CD4-positive, alpha-beta T cell (primary cell): ENCODE measurements around the gene MYO3B. TPM values are rescaled to one million over a fixed set of nuclear protein-coding genes. Genes with fewer than 3 reads are reported as not detected.

Experiments used
- ATAC-seq: fragments of 200-7000 bp; cut with Tn5 transposase; one replicate; pipeline ENCODE4 v1.10.0; 2022; ENCODE audit warnings: mild to moderate bottlenecking; ENCODE audit not compliant: poor library complexity
- CTCF ChIA-PET: fragments of 350-600 bp; sonication (Branson Sonifier 250); formaldehyde crosslinking; loops from one replicate; lab custom pipeline; 2021; ENCODE audit warnings: antibody characterized with exemption, inconsistent platforms; lab: Charles Lee
- POLR2A ChIA-PET: fragments of 350-600 bp; sonication (Branson Sonifier 250); formaldehyde crosslinking; loops from one replicate; lab custom pipeline; 2021; ENCODE audit warnings: antibody characterized with exemption, inconsistent platforms; lab: Charles Lee
- DNase-seq, 14 experiments: peaks; one replicate each; pipeline ENCODE4 v3.0.0-alpha.2; 2013 to 2020; ENCODE audit warnings: mixed read lengths in 2 of 14
- H3K27ac ChIP-seq, 2 donors: one replicate each; pipeline versions ENCODE4 v1.5.1 to v1.7.0; 2013; ENCODE audit warnings: low read length in 2 of 2, low read depth in 1 of 2, mild to moderate bottlenecking in 1 of 2
- H3K27me3 ChIP-seq, 2 experiments: 1 replicate in 1 of 2; 2 replicates in 1 of 2; pipeline versions ENCODE4 v1.6.1 to v1.7.0; 2013; ENCODE audit warnings: low read length in 2 of 2, control low read depth in 1 of 2, mild to moderate bottlenecking in 1 of 2, moderate library complexity in 1 of 2; ENCODE audit not compliant: insufficient read depth in 2 of 2, control insufficient read depth in 1 of 2
- H3K36me3 ChIP-seq: one replicate; pipeline ENCODE4 v1.6.1; 2013; ENCODE audit warnings: low read length, control low read depth; ENCODE audit not compliant: insufficient read depth
- H3K4me1 ChIP-seq: one replicate; pipeline ENCODE4 v1.6.1; 2013; ENCODE audit warnings: low read length, control low read depth; ENCODE audit not compliant: insufficient read depth
- H3K4me3 ChIP-seq: one replicate; pipeline ENCODE4 v1.5.1; 2013; ENCODE audit warnings: mild to moderate bottlenecking, low read length, moderate library complexity
- H3K9me3 ChIP-seq, 2 experiments: 1 replicate in 1 of 2; 2 replicates in 1 of 2; pipeline versions ENCODE4 v1.6.1 to v1.7.0; 2013; ENCODE audit warnings: low read length in 2 of 2, mild to moderate bottlenecking in 2 of 2, control low read depth in 1 of 2, moderate library complexity in 1 of 2; ENCODE audit not compliant: control insufficient read depth in 1 of 2, insufficient read depth in 1 of 2
- H3K27ac Mint-ChIP-seq: one replicate; pipeline ENCODE4 v1.8.0; 2020; ENCODE audit warnings: mixed read lengths
- H3K27me3 Mint-ChIP-seq: one replicate; pipeline ENCODE4 v1.8.0; 2021; ENCODE audit warnings: mixed read lengths
- H3K36me3 Mint-ChIP-seq: one replicate; pipeline ENCODE4 v1.8.0; 2021; ENCODE audit warnings: low read depth, mixed read lengths
- H3K4me1 Mint-ChIP-seq: one replicate; pipeline ENCODE4 v1.8.0; 2021; ENCODE audit warnings: low read depth, mixed read lengths
- H3K4me3 Mint-ChIP-seq: one replicate; pipeline ENCODE4 v1.8.0; 2020; ENCODE audit warnings: mild to moderate bottlenecking, mixed read lengths
- H3K9me3 Mint-ChIP-seq: one replicate; pipeline ENCODE4 v1.8.0; 2020; ENCODE audit warnings: mixed read lengths
- intact Hi-C, 2 experiments: fragments of 100-400 bp; cut with DNase I in 1 of 2; cut with micrococcal nuclease in 1 of 2; formaldehyde crosslinking; loops; one replicate each; pipeline versions ENCODE4 v1.15.1 to v1.9.0; 2023 to 2025; cut with DNase I, micrococcal nuclease
- total RNA-seq, 174 experiments: library from RNA in 2 of 174; stranded (reverse) in 2 of 174; gene quantifications; one replicate each; pipeline ENCODE4 v1.2.3 and lab custom pipeline; 2021 to 2026
- TF ChIP-seq, protein P1 (sequence below): fragments of 200-600 bp; IDR thresholded peaks from one replicate; pipeline ENCODE4 v1.8.0; 2022; ENCODE audit warnings: antibody characterized with exemption, mild to moderate bottlenecking

MYO3B gene
- total RNA-seq, 2 experiments from 2014 or later: not detected

DNA sequence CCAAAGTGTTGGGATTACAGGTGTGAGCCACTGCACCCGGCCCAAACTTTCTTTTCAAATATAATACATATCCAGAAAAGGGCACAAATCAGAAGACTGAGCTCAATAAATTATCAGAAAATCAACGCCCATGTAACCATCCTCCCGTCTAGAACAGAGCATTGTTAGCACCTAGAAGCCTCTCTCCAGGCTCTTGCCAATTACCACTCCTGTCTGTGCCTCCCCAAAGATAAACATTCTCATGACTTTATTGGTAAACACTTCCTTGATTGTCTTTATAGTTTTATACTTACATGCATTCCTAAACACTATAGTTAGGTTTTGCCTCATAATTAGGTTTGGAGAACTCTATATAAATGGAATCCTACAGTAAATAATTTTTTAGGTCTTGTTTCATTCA lies 478.7 kb downstream of the MYO3B start:
- CTCF ChIA-PET: no interaction called here
- H3K4me1 Mint-ChIP-seq: peaks cover 25% of the 10 kb centered on the region
- ATAC-seq (no peak), DNase-seq (no peak)
- no peaks in the 10 kb centered on the region for H3K9me3 Mint-ChIP-seq
- H3K36me3 Mint-ChIP-seq: no peaks in the 10 kb centered on the region
- H3K36me3 ChIP-seq: no peaks in the 10 kb centered on the region
- H3K27ac Mint-ChIP-seq: no peak overlapping the region
- intact Hi-C loops: loop anchor here in 1 of 2 experiments (10.0 kb wide), 1 partner anchor 118 kb away; the partner anchor contains the start of gene ERICH2
- peaks cover 4% of the 10 kb centered on the region for H3K4me1 ChIP-seq
- H3K4me3 Mint-ChIP-seq: no peak overlapping the region
- H3K27me3 ChIP-seq: no peaks in the 10 kb centered on the region
- H3K27ac ChIP-seq: no peak overlapping the region
- peaks cover 7% of the 10 kb centered on the region for H3K27me3 Mint-ChIP-seq
- H3K4me3 ChIP-seq: no peak overlapping the region
- POLR2A ChIA-PET: interaction anchor here (0.7 kb wide), 1 partner anchor 39 kb away, joined by 4 read pairs; no protein-coding TSS in a partner anchor
- no peaks in the 10 kb centered on the region for H3K9me3 ChIP-seq
- TF ChIP-seq, protein P1, sequence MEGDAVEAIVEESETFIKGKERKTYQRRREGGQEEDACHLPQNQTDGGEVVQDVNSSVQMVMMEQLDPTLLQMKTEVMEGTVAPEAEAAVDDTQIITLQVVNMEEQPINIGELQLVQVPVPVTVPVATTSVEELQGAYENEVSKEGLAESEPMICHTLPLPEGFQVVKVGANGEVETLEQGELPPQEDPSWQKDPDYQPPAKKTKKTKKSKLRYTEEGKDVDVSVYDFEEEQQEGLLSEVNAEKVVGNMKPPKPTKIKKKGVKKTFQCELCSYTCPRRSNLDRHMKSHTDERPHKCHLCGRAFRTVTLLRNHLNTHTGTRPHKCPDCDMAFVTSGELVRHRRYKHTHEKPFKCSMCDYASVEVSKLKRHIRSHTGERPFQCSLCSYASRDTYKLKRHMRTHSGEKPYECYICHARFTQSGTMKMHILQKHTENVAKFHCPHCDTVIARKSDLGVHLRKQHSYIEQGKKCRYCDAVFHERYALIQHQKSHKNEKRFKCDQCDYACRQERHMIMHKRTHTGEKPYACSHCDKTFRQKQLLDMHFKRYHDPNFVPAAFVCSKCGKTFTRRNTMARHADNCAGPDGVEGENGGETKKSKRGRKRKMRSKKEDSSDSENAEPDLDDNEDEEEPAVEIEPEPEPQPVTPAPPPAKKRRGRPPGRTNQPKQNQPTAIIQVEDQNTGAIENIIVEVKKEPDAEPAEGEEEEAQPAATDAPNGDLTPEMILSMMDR: no peak

GRCh38 chr2:170660409-170660808 lies 482.5 kb downstream of the MYO3B start:
- H3K36me3 Mint-ChIP-seq: no peaks in the 10 kb centered on the region
- Histone ChIP-seq H3K4me1 (no peaks in the 10 kb centered on the region), H3K27ac (no peak overlapping the region), H3K9me3 (no peaks in the 10 kb centered on the region), H3K36me3 (no peaks in the 10 kb centered on the region), H3K4me3 (no peak overlapping the region), H3K27me3 (no peaks in the 10 kb centered on the region)
- no peaks in the 10 kb centered on the region for H3K9me3 Mint-ChIP-seq
- POLR2A ChIA-PET: no interaction called here
- CTCF ChIA-PET: no interaction called here
- DNase-seq (no peak), ATAC-seq (no peak)
- H3K4me3 Mint-ChIP-seq: no peak overlapping the region
- intact Hi-C loops: no loop called here
- TF ChIP-seq, protein P1: no peak
- no peak overlapping the region for H3K27ac Mint-ChIP-seq
- H3K27me3 Mint-ChIP-seq: peaks cover 9% of the 10 kb centered on the region
- no peaks in the 10 kb centered on the region for H3K4me1 Mint-ChIP-seq

DNA sequence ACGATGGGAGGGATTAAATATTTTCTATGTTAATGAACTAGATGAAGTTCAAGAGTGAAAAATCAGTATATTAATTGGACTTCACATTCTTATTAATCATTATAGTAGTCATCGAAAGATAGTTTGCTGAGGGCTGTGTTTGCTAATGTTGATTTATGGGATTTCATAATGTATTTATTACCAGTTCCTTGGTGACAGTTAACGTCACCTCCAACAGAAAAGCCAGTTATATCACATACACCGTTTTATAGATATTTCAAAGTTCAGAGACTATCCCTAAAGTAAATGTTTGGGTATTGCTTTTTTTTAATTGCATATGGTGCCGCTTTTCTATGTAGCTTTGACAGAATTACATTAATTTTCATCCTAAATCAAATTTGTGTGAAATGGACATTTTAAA lies 487.8 kb downstream of the MYO3B start:
- ChIA-PET CTCF (no interaction called here), POLR2A (no interaction called here)
- Histone ChIP-seq H3K36me3 (no peaks in the 10 kb centered on the region), H3K4me3 (no peak overlapping the region), H3K27me3 (no peaks in the 10 kb centered on the region), H3K4me1 (no peaks in the 10 kb centered on the region), H3K27ac (no peak overlapping the region), H3K9me3 (no peaks in the 10 kb centered on the region)
- intact Hi-C loops: no loop called here
- Mint-ChIP-seq H3K4me3 (no peak overlapping the region), H3K27me3 (peaks cover 25% of the 10 kb centered on the region), H3K36me3 (no peaks in the 10 kb centered on the region), H3K4me1 (no peaks in the 10 kb centered on the region), H3K27ac (no peak overlapping the region), H3K9me3 (no peaks in the 10 kb centered on the region)
- ATAC-seq: no peak
- TF ChIP-seq, protein P1: no peak
- no peak for DNase-seq
